ENCODE measurements around the gene DEFB118. TPM values are rescaled to one million over a fixed set of nuclear protein-coding genes. Genes with fewer than 3 reads are reported as not detected.

Gene DEFB118
- total and polyA plus RNA-seq, 7 experiments from 2014 or later, result not detected

- Histone ChIP-seq H3K27ac (ENCODE audit: low read depth, low read length) (no peak overlapping the region), H3K27me3 (ENCODE audit: control insufficient read depth in 2 of 2, insufficient read depth in 2 of 2, low read length in 2 of 2) (no peaks in the 10 kb centered on the region), H3K4me3 (ENCODE audit: low read length) (no peak overlapping the region), H3K9me3 (ENCODE audit: control insufficient read depth in 2 of 3, low read length in 3 of 3) (no peaks in the 10 kb centered on the region), H3K4me1 (ENCODE audit: control insufficient read depth in 2 of 2, insufficient read depth in 2 of 2, low read length in 2 of 2) (no peaks in the 10 kb centered on the region), H3K36me3 (ENCODE audit: control insufficient read depth in 2 of 3, insufficient read depth in 3 of 3, low read length in 3 of 3) (no peaks in the 10 kb centered on the region)
- CTCF ChIA-PET, result no interaction called here
- no peak overlapping the region for H3K4me3 Mint-ChIP-seq
- no peak for DNase-seq
- no peaks in the 10 kb centered on the region for H3K4me1 Mint-ChIP-seq
- POLR2A ChIA-PET, result no interaction called here
- H3K27ac Mint-ChIP-seq, result no peak overlapping the region
- H3K9me3 Mint-ChIP-seq, result peaks cover 0 to 22% (median 5%) of the 10 kb centered on the region in 11 donors
- intact Hi-C loops (cut with micrococcal nuclease), result no loop called here
- no peak for ATAC-seq
- peaks cover 0 to 5% (median 0%) of the 10 kb centered on the region in 5 donors for H3K36me3 Mint-ChIP-seq
- peaks cover 0 to 20% (median 5%) of the 10 kb centered on the region in 5 donors for H3K27me3 Mint-ChIP-seq
Observed at GRCh38 chr20:31374346-31374745, 5.9 kb downstream of the DEFB118 start.

DNA sequence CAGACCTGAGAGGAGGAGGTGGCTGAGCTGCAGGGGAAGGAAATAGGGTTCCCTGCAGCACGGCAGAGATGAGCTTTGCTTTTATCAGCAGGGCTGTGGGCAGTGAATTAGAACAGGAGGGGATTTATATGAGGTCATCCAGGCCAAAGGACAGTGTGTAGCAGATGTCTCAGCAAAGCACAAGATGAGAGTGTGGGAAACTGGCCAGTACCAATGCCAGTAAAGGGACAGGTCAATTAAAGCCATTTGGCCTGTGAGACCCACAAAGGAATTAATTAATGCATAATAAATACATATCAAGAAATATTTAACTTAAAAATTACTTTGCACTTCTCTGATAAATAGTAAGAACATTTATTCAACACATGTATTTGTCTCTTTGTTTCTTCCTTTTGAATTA, 22.1 kb downstream of the DEFB118 start, which contains the start of gene DEFB119:
Gene DEFB119 (minus strand): TSS at position 101 of the 400 bp plus-strand sequence. CDS start 107 bp downstream, outside the sequence.
- H3K27me3 Mint-ChIP-seq, result peaks cover 0 to 43% (median 30%) of the 10 kb centered on the region in 5 donors
- no peak within 1 kb of the TSS for H3K27ac Mint-ChIP-seq

DNA sequence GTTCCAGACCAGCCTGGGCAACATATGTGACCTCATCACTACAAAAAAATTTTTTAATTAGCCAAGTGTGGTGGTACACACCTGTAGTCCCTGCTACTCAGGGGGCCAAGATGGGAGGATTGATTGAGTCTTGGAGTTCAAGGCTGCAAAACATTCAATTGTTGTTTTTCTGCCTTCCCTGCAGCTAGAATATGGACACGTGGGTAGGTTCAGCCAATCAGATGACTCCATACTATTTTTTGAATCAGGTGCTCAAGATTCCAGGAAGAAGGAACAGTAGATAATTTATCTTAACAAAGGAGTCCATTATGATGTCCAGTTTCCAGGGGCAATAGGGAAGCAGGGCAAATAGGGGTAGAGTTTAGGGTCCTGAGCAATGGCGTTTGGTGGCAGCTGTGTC, 24.4 kb downstream of the DEFB118 start:
- H3K27ac ChIP-seq (ENCODE audit: low read depth, low read length), result no peak overlapping the region
- H3K27ac Mint-ChIP-seq, result no peak overlapping the region
- H3K4me1 ChIP-seq (ENCODE audit: control insufficient read depth in 2 of 2, insufficient read depth in 2 of 2, low read length in 2 of 2), result no peaks in the 10 kb centered on the region
- H3K27me3 ChIP-seq (ENCODE audit: control insufficient read depth in 2 of 2, insufficient read depth in 2 of 2, low read length in 2 of 2), result no peaks in the 10 kb centered on the region
- no peak overlapping the region for H3K4me3 ChIP-seq (ENCODE audit: low read length)
- peaks cover 0 to 2% (median 0%) of the 10 kb centered on the region in 11 donors for H3K9me3 Mint-ChIP-seq
- intact Hi-C loops (cut with micrococcal nuclease), result no loop called here
- H3K4me1 Mint-ChIP-seq, result no peaks in the 10 kb centered on the region
- no peaks in the 10 kb centered on the region for H3K36me3 ChIP-seq (ENCODE audit: control insufficient read depth in 2 of 3, insufficient read depth in 3 of 3, low read length in 3 of 3)
- CTCF ChIA-PET, result no interaction called here
- POLR2A ChIA-PET, result no interaction called here
- H3K9me3 ChIP-seq (ENCODE audit: control insufficient read depth in 2 of 3, low read length in 3 of 3), result no peaks in the 10 kb centered on the region
- no peak overlapping the region for H3K4me3 Mint-ChIP-seq
- DNase-seq (no peak), ATAC-seq (no peak)
- H3K27me3 Mint-ChIP-seq, result peaks cover 0 to 44% (median 34%) of the 10 kb centered on the region in 5 donors
- H3K36me3 Mint-ChIP-seq, result no peaks in the 10 kb centered on the region

More for the DNA sequence above, 22.1 kb downstream of the DEFB118 start, which contains the start of gene DEFB119:
- no peaks in the 10 kb centered on the region for H3K36me3 ChIP-seq (ENCODE audit: control insufficient read depth in 2 of 3, insufficient read depth in 3 of 3, low read length in 3 of 3)
- ChIA-PET CTCF (no interaction called here), POLR2A (no interaction called here)
- DNase-seq (no peak), ATAC-seq (no peak)
- Mint-ChIP-seq H3K4me3 (no peak within 1 kb of the TSS), H3K9me3 (peaks cover 0 to 7% (median 0%) of the 10 kb centered on the region in 11 donors), H3K4me1 (no peaks in the 10 kb centered on the region), H3K36me3 (no peaks in the 10 kb centered on the region)
- H3K27me3 ChIP-seq (ENCODE audit: control insufficient read depth in 2 of 2, insufficient read depth in 2 of 2, low read length in 2 of 2), result no peaks in the 10 kb centered on the region
- H3K9me3 ChIP-seq (ENCODE audit: control insufficient read depth in 2 of 3, low read length in 3 of 3), result no peaks in the 10 kb centered on the region
- intact Hi-C loops (cut with micrococcal nuclease), result no loop called here
- H3K4me3 ChIP-seq (ENCODE audit: low read length), result no peak within 1 kb of the TSS
- no peaks in the 10 kb centered on the region for H3K4me1 ChIP-seq (ENCODE audit: control insufficient read depth in 2 of 2, insufficient read depth in 2 of 2, low read length in 2 of 2)
- no peak within 1 kb of the TSS for H3K27ac ChIP-seq (ENCODE audit: low read depth, low read length)

DNA sequence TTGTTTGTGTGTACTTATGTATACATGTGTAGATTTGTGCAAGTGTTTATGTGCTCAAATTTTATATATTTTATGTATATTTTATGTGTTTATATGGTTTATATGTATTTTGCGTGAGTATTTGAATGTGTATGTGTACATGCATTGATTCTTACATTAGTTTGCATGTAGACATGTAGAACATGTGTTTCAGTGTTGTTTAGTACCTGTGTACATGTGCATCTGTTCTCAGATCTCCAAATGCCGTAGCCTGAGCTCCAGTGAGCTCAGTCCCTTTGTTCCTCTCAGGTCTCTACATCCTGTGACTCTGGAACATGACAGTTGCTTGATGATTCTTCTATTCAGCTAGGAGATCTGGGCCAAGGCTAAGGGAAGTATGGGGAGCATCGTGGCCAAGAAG, 26.5 kb downstream of the DEFB118 start:
- no peaks in the 10 kb centered on the region for H3K36me3 Mint-ChIP-seq
- Histone ChIP-seq H3K4me3 (ENCODE audit: low read length) (no peak overlapping the region), H3K4me1 (ENCODE audit: control insufficient read depth in 2 of 2, insufficient read depth in 2 of 2, low read length in 2 of 2) (no peaks in the 10 kb centered on the region), H3K9me3 (ENCODE audit: control insufficient read depth in 2 of 3, low read length in 3 of 3) (no peaks in the 10 kb centered on the region), H3K27me3 (ENCODE audit: control insufficient read depth in 2 of 2, insufficient read depth in 2 of 2, low read length in 2 of 2) (no peaks in the 10 kb centered on the region), H3K36me3 (ENCODE audit: control insufficient read depth in 2 of 3, insufficient read depth in 3 of 3, low read length in 3 of 3) (no peaks in the 10 kb centered on the region), H3K27ac (ENCODE audit: low read depth, low read length) (no peak overlapping the region)
- H3K4me1 Mint-ChIP-seq, result no peaks in the 10 kb centered on the region
- intact Hi-C loops (cut with micrococcal nuclease), result no loop called here
- ChIA-PET POLR2A (no interaction called here), CTCF (no interaction called here)
- H3K9me3 Mint-ChIP-seq, result peaks cover 0 to 2% (median 0%) of the 10 kb centered on the region in 11 donors
- ATAC-seq (no peak), DNase-seq (no peak)
- H3K27ac Mint-ChIP-seq, result no peak overlapping the region
- peaks cover 0 to 36% (median 24%) of the 10 kb centered on the region in 5 donors for H3K27me3 Mint-ChIP-seq
- no peak overlapping the region for H3K4me3 Mint-ChIP-seq

DNA sequence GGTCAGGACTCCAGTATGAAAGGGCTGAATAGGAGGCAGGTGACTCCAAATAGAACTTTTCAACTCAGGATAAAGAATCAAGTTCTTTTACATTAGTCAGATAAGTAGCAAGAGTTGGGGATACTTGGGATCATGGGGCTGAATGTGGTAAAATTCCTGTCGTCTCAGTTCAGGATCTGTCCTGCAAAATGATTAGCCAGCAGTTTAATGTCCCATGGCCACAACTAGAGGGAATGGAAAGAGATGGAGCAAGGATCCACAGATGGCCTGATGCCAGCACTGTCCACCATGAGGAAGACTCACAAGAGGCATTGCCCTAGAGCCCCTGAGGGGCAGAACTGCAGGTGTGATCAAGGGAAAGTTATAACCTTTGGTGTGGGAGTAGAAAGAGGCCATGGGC, 35.5 kb downstream of the DEFB118 start:
- CTCF ChIA-PET, result no interaction called here
- Histone ChIP-seq H3K9me3 (ENCODE audit: control insufficient read depth in 2 of 3, low read length in 3 of 3) (no peaks in the 10 kb centered on the region), H3K4me3 (ENCODE audit: low read length) (no peak overlapping the region), H3K27ac (ENCODE audit: low read depth, low read length) (no peak overlapping the region), H3K36me3 (ENCODE audit: control insufficient read depth in 2 of 3, insufficient read depth in 3 of 3, low read length in 3 of 3) (no peaks in the 10 kb centered on the region), H3K27me3 (ENCODE audit: control insufficient read depth in 2 of 2, insufficient read depth in 2 of 2, low read length in 2 of 2) (no peaks in the 10 kb centered on the region), H3K4me1 (ENCODE audit: control insufficient read depth in 2 of 2, insufficient read depth in 2 of 2, low read length in 2 of 2) (no peaks in the 10 kb centered on the region)
- no peak overlapping the region for H3K4me3 Mint-ChIP-seq
- intact Hi-C loops (cut with micrococcal nuclease), result no loop called here
- peaks cover 0 to 5% (median 0%) of the 10 kb centered on the region in 11 donors for H3K9me3 Mint-ChIP-seq
- ATAC-seq (no peak), DNase-seq (no peak)
- H3K27me3 Mint-ChIP-seq, result peaks cover 0 to 29% (median 15%) of the 10 kb centered on the region in 5 donors
- no peak overlapping the region for H3K27ac Mint-ChIP-seq
- POLR2A ChIA-PET, result no interaction called here
- H3K36me3 Mint-ChIP-seq, result no peaks in the 10 kb centered on the region
- no peaks in the 10 kb centered on the region for H3K4me1 Mint-ChIP-seq

DNA sequence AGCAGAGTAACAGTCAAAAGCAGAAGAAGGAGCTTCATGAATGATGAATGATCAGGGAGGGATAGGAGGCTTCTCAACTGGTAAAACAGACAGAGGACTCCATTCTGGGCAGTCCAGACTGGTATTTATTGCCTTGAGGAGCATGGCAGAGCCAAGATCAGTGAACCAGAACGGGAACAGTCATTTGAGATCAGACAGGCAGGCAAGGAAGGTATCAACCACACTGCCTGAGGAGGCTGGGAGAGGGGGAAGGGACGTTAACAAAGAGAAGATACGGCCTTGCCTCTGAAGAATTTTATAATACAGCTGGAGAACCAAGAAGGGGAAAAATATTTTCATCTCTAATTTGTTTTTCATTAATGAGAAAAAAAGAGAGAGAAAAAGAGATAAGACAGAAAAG, 37.7 kb downstream of the DEFB118 start, which contains the start of gene DEFB121:
Gene DEFB121 (minus strand): TSS at position 101 of the 400 bp plus-strand sequence. CDS start 63 bp downstream, at position 38.
- Mint-ChIP-seq H3K27me3 (peaks cover 0 to 35% (median 13%) of the 10 kb centered on the region in 5 donors), H3K4me3 (no peak within 1 kb of the TSS), H3K9me3 (peaks cover 0 to 5% (median 0%) of the 10 kb centered on the region in 11 donors), H3K4me1 (peaks cover 0 to 1% (median 0%) of the 10 kb centered on the region in 7 donors), H3K36me3 (no peaks in the 10 kb centered on the region), H3K27ac (no peak within 1 kb of the TSS)
- Histone ChIP-seq H3K27me3 (ENCODE audit: control insufficient read depth in 2 of 2, insufficient read depth in 2 of 2, low read length in 2 of 2) (no peaks in the 10 kb centered on the region), H3K4me1 (ENCODE audit: control insufficient read depth in 2 of 2, insufficient read depth in 2 of 2, low read length in 2 of 2) (no peaks in the 10 kb centered on the region), H3K27ac (ENCODE audit: low read depth, low read length) (no peak within 1 kb of the TSS), H3K9me3 (ENCODE audit: control insufficient read depth in 2 of 3, low read length in 3 of 3) (no peaks in the 10 kb centered on the region), H3K4me3 (ENCODE audit: low read length) (no peak within 1 kb of the TSS), H3K36me3 (ENCODE audit: control insufficient read depth in 2 of 3, insufficient read depth in 3 of 3, low read length in 3 of 3) (no peaks in the 10 kb centered on the region)
- DNase-seq, result no peak
- CTCF ChIA-PET, result no interaction called here
- no peak for ATAC-seq
- intact Hi-C loops (cut with micrococcal nuclease), result no loop called here
- POLR2A ChIA-PET, result no interaction called here

DNA sequence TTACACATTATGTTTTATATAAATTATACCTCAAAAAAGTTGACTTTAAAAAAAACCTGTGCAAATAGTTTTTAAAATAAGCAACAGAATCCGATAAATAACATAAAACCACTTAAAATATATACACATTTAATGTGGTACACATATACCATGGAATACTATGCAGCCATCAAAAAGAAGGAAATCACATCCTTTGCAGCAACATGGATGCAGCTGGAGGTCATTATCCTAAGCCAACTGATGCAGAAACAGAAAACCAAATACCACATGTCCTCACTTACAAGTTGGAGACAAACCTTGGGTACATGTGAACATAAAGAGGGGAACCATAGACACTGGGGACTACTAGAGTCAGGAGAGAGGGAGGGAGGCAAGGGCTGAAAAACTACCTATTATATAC, 41.6 kb downstream of the DEFB118 start:
- ATAC-seq, result no peak
- Mint-ChIP-seq H3K9me3 (peaks cover 0 to 5% (median 0%) of the 10 kb centered on the region in 11 donors), H3K27me3 (peaks cover 0 to 40% (median 30%) of the 10 kb centered on the region in 5 donors), H3K4me3 (no peak overlapping the region), H3K36me3 (no peaks in the 10 kb centered on the region), H3K4me1 (peaks cover 0 to 1% (median 0%) of the 10 kb centered on the region in 7 donors), H3K27ac (no peak overlapping the region)
- H3K36me3 ChIP-seq (ENCODE audit: control insufficient read depth in 2 of 3, insufficient read depth in 3 of 3, low read length in 3 of 3), result no peaks in the 10 kb centered on the region
- CTCF ChIA-PET, result no interaction called here
- POLR2A ChIA-PET, result no interaction called here
- no peak overlapping the region for H3K4me3 ChIP-seq (ENCODE audit: low read length)
- H3K4me1 ChIP-seq (ENCODE audit: control insufficient read depth in 2 of 2, insufficient read depth in 2 of 2, low read length in 2 of 2), result no peaks in the 10 kb centered on the region
- intact Hi-C loops (cut with micrococcal nuclease), result no loop called here
- H3K27me3 ChIP-seq (ENCODE audit: control insufficient read depth in 2 of 2, insufficient read depth in 2 of 2, low read length in 2 of 2), result no peaks in the 10 kb centered on the region
- no peak overlapping the region for H3K27ac ChIP-seq (ENCODE audit: low read depth, low read length)
- no peak for DNase-seq
- H3K9me3 ChIP-seq (ENCODE audit: control insufficient read depth in 2 of 3, low read length in 3 of 3), result no peaks in the 10 kb centered on the region

Measured in naive thymus-derived CD4-positive, alpha-beta T cell (primary cell).